OCI-LY1 (cell line): ENCODE results near the gene CRAMP1.

Source experiments
- H2AFZ ChIP-seq: fragments of 200-600 bp; sonication (generic), shearing (Covaris generic); 2 replicates; pipeline ENCODE4 v1.6.0; 2014; ENCODE audit warnings: antibody characterized with exemption, mild to moderate bottlenecking, low read length
- H3F3A ChIP-seq: fragments of 200-600 bp; sonication (generic), shearing (Covaris generic); 2 replicates; pipeline ENCODE4 v1.6.0; 2014; ENCODE audit warnings: mild to moderate bottlenecking, antibody characterized with exemption, low read length, moderate library complexity; ENCODE audit not compliant: insufficient read depth
- H3K27ac ChIP-seq: fragments of 200-600 bp; sonication (generic); 2 replicates; pipeline ENCODE4 v1.5.1; 2014; ENCODE audit warnings: low read length, mixed run types, mild to moderate bottlenecking, low read depth; ENCODE audit not compliant: poor library complexity, severe bottlenecking
- H3K27me3 ChIP-seq: fragments of 200-600 bp; sonication (generic); 2 replicates; pipeline ENCODE4 v1.6.0; 2014; ENCODE audit warnings: antibody characterized with exemption, mild to moderate bottlenecking, low read length, moderate library complexity; ENCODE audit not compliant: insufficient read depth
- H3K36me3 ChIP-seq: fragments of 200-600 bp; sonication (generic); 2 replicates; pipeline ENCODE4 v1.6.1; 2014; ENCODE audit warnings: mild to moderate bottlenecking, antibody characterized with exemption, low read length, moderate library complexity, mixed read lengths; ENCODE audit not compliant: insufficient read depth
- H3K4me1 ChIP-seq: fragments of 200-600 bp; sonication (generic); 2 replicates; pipeline ENCODE4 v1.5.1; 2014; ENCODE audit warnings: mild to moderate bottlenecking, low read length, moderate library complexity; ENCODE audit not compliant: insufficient read depth, severe bottlenecking
- H3K4me2 ChIP-seq: fragments of 200-600 bp; sonication (generic), shearing (Covaris generic); 2 replicates; pipeline ENCODE4 v1.6.1; 2014; ENCODE audit warnings: low read length
- H3K4me3 ChIP-seq: fragments of 200-600 bp; sonication (generic); 2 replicates; pipeline ENCODE4 v1.5.1; 2014; ENCODE audit warnings: low read length, low read depth, mild to moderate bottlenecking, mixed read lengths; ENCODE audit not compliant: poor library complexity, severe bottlenecking
- H3K79me2 ChIP-seq: fragments of 200-600 bp; shearing (Covaris generic); 2 replicates; pipeline ENCODE4 v1.6.1; 2016; ENCODE audit warnings: mixed run types, low read length, mixed read lengths; ENCODE audit not compliant: insufficient read depth
- H3K9ac ChIP-seq: fragments of 200-600 bp; sonication (generic), shearing (Covaris generic); 2 replicates; pipeline ENCODE4 v1.6.1; 2014; ENCODE audit warnings: mild to moderate bottlenecking, low read length, mixed read lengths
- H3K9me2 ChIP-seq: fragments of 200-600 bp; sonication (generic), shearing (Covaris generic); 2 replicates; pipeline ENCODE4 v1.6.1; 2014; ENCODE audit warnings: low read depth, mild to moderate bottlenecking, low read length, mixed read lengths
- H3K9me3 ChIP-seq: fragments of 200-600 bp; shearing (Covaris generic); 2 replicates; pipeline ENCODE4 v1.6.1; 2014; ENCODE audit warnings: low read length, mixed read lengths
- H4K20me1 ChIP-seq: fragments of 200-600 bp; sonication (generic), shearing (Covaris generic); 2 replicates; pipeline ENCODE4 v1.6.0; 2016; ENCODE audit warnings: mild to moderate bottlenecking, low read length; ENCODE audit not compliant: insufficient read depth
- EZH2 ChIP-seq: fragments of 200-600 bp; sonication (generic), shearing (Covaris generic); IDR thresholded peaks from 2 replicates; pipeline ENCODE4 v1.8.0; 2017; ENCODE audit warnings: borderline replicate concordance, mixed run types, mild to moderate bottlenecking, antibody characterized with exemption, low read length, moderate library complexity, mixed read lengths
- TF ChIP-seq, protein P1 (sequence below): fragments of 200-600 bp; sonication (generic), shearing (Covaris generic); IDR thresholded peaks from 2 replicates; pipeline ENCODE4 v1.5.1; 2017; ENCODE audit warnings: mild to moderate bottlenecking, antibody characterized with exemption, low read length, moderate library complexity, mixed read lengths

CRAMP1 gene

DNA sequence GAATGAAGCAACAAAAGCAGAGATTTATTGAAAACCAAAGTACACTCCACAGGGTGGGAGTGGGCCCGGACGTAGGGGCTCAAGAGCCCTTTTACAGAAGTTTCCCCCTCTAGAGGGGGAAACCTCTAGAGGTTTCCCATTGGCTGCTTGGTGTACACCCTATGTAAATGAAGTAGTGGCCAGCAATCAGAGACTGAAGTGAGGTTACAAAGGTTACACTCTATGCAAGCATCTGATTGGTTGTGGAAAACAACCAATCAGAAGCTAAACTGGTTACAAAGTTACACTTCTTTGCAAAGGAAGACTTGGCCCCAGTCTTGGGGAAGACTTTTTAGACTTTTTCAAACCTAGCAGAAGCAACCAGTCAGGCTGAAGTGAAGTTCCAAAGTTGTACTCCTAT, 27.1 kb downstream of the CRAMP1 start:
- no peaks in the 10 kb centered on the region for H3K9me2 ChIP-seq

DNA sequence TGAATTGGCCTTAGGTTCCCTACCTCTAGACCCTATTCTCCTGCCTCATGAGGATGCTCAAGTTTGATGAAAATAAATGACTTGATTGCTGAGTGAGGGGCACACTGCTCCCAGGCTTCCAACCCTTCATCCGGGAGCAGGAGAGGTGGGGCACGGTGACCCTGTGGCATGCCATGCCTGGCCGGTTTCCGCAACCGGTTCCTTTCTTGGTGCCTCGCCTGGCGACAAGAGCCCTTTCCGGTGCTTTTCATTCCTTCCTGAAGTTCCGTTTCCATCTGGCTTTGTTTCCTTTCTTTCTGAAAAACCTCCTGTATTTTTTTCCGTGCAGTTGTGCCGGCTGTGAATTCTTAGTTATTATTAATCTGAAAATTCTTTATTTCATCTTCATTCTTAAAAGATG, 27.7 kb downstream of the CRAMP1 start:
- no peak overlapping the region for H3K9ac ChIP-seq
- no peaks in the 10 kb centered on the region for H3K27me3 ChIP-seq
- no peaks in the 10 kb centered on the region for H3K9me2 ChIP-seq
- H3K79me2 ChIP-seq: no peaks in the 10 kb centered on the region
- H3F3A ChIP-seq: no peaks in the 10 kb centered on the region
- TF ChIP-seq EZH2: no peak
- TF ChIP-seq, protein P1, sequence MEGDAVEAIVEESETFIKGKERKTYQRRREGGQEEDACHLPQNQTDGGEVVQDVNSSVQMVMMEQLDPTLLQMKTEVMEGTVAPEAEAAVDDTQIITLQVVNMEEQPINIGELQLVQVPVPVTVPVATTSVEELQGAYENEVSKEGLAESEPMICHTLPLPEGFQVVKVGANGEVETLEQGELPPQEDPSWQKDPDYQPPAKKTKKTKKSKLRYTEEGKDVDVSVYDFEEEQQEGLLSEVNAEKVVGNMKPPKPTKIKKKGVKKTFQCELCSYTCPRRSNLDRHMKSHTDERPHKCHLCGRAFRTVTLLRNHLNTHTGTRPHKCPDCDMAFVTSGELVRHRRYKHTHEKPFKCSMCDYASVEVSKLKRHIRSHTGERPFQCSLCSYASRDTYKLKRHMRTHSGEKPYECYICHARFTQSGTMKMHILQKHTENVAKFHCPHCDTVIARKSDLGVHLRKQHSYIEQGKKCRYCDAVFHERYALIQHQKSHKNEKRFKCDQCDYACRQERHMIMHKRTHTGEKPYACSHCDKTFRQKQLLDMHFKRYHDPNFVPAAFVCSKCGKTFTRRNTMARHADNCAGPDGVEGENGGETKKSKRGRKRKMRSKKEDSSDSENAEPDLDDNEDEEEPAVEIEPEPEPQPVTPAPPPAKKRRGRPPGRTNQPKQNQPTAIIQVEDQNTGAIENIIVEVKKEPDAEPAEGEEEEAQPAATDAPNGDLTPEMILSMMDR: no peak
- no peak overlapping the region for H3K4me3 ChIP-seq
- no peak overlapping the region for H3K27ac ChIP-seq
- no peak overlapping the region for H3K4me2 ChIP-seq
- no peaks in the 10 kb centered on the region for H3K9me3 ChIP-seq
- peaks cover 87% of the 10 kb centered on the region for H3K36me3 ChIP-seq
- H3K4me1 ChIP-seq: no peaks in the 10 kb centered on the region
- no peaks in the 10 kb centered on the region for H4K20me1 ChIP-seq
- no peak overlapping the region for H2AFZ ChIP-seq

More for the DNA sequence above, 27.1 kb downstream of the CRAMP1 start:
- H2AFZ ChIP-seq: no peak overlapping the region
- H3K27me3 ChIP-seq: no peaks in the 10 kb centered on the region
- H3K36me3 ChIP-seq: peaks cover 90% of the 10 kb centered on the region
- H3K4me3 ChIP-seq: no peak overlapping the region
- no peak overlapping the region for H3K27ac ChIP-seq
- TF ChIP-seq, protein P1: no peak
- no peak for TF ChIP-seq EZH2
- H3F3A ChIP-seq: no peaks in the 10 kb centered on the region
- H3K9ac ChIP-seq: no peak overlapping the region
- no peak overlapping the region for H3K4me2 ChIP-seq
- H4K20me1 ChIP-seq: no peaks in the 10 kb centered on the region
- H3K9me3 ChIP-seq: no peaks in the 10 kb centered on the region
- H3K79me2 ChIP-seq: no peaks in the 10 kb centered on the region
- no peaks in the 10 kb centered on the region for H3K4me1 ChIP-seq

DNA sequence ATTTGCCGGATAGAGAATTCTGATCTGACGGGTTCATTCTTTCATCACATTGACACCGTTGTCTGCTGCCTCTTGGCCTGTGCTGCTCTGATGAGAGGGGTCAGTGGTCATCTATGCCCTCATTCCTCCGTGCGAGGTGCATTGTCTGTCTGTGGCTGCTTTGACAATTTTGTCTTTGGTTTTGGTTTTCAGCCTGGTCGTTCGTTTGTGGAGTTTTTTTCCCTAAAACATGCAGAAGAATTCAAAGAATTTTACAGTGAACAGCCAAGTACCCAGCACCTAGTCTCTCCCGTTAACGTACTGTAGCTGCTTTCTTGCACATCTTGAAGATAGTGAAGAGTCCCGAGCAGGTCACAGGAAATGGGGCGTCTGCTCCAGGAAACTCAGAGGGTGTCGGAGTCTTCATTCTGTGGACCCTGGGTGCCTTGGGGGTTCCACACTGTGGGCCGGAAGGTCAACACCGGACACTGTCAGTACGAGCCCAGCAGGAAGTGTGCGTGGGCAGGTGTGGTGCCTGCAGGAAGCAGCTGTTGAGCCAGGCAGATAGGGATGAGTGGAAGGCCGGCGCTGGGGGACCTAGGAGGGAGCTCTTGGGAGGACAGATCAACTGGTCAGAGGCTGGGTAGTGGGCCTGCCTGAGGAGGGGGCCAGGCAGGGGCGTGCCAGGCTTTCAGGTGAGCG, 28.2 kb downstream of the CRAMP1 start:
- Histone ChIP-seq H4K20me1 (no peaks in the 10 kb centered on the region), H3K9me2 (no peaks in the 10 kb centered on the region), H3K36me3 (peaks cover 85% of the 10 kb centered on the region), H3K4me2 (no peak overlapping the region), H3K9me3 (no peaks in the 10 kb centered on the region), H3K4me3 (no peak overlapping the region), H3K27me3 (no peaks in the 10 kb centered on the region), H2AFZ (no peak overlapping the region), H3K4me1 (peaks cover under 1% of the 10 kb centered on the region), H3K79me2 (no peaks in the 10 kb centered on the region), H3K9ac (no peak overlapping the region), H3F3A (no peaks in the 10 kb centered on the region), H3K27ac (no peak overlapping the region)
- no peak for TF ChIP-seq EZH2
- TF ChIP-seq, protein P1: no peak
